Osteocyte (in vitro differentiated cells): ENCODE measurements around the gene SERINC3. TPM values are rescaled to one million over a fixed set of nuclear protein-coding genes. Genes with fewer than 3 reads are reported as not detected.

ENCODE experiments used
- DNase-seq: peaks from one replicate; pipeline ENCODE4 v3.0.0; 2021; ENCODE audit warnings: mixed read lengths; ENCODE audit not compliant: unreplicated experiment; ENCODE audit errors: extremely low spot score
- H3K27ac Mint-ChIP-seq: one replicate; pipeline ENCODE4 v1.8.0; 2021; ENCODE audit warnings: mild to moderate bottlenecking, mixed read lengths; ENCODE audit not compliant: unreplicated experiment
- H3K27me3 Mint-ChIP-seq: one replicate; pipeline ENCODE4 v1.8.0; 2021; ENCODE audit warnings: mixed read lengths; ENCODE audit not compliant: unreplicated experiment
- H3K36me3 Mint-ChIP-seq: one replicate; pipeline ENCODE4 v1.8.0; 2021; ENCODE audit warnings: mixed read lengths; ENCODE audit not compliant: unreplicated experiment
- H3K4me1 Mint-ChIP-seq: one replicate; pipeline ENCODE4 v1.8.0; 2021; ENCODE audit warnings: mixed read lengths; ENCODE audit not compliant: unreplicated experiment
- H3K4me3 Mint-ChIP-seq: one replicate; pipeline ENCODE4 v1.8.0; 2021; ENCODE audit warnings: mild to moderate bottlenecking, moderate library complexity, mixed read lengths; ENCODE audit not compliant: unreplicated experiment
- H3K9me3 Mint-ChIP-seq: one replicate; pipeline ENCODE4 v1.8.0; 2021; ENCODE audit warnings: mixed read lengths; ENCODE audit not compliant: unreplicated experiment
- total RNA-seq: library from RNA; stranded (reverse); gene quantifications from 2 replicates; pipeline ENCODE4 v1.2.1, GENCODE V29; 2021
- TF ChIP-seq, protein P1 (sequence below): fragments of 200-600 bp; sonication (generic); IDR thresholded peaks from 2 replicates; pipeline ENCODE4 v1.5.0; 2021; ENCODE audit warnings: antibody characterized with exemption, mild to moderate bottlenecking, moderate library complexity

The SERINC3 gene
- total RNA-seq, 1 donor from 2014 or later, result 121 TPM

GRCh38 chr20:44467289-44467883 is 54.5 kb downstream of the SERINC3 start:
- Mint-ChIP-seq H3K9me3 (no peaks in the 10 kb centered on the region), H3K36me3 (no peaks in the 10 kb centered on the region), H3K4me3 (no peak overlapping the region), H3K27me3 (no peaks in the 10 kb centered on the region), H3K4me1 (peaks cover 14% of the 10 kb centered on the region), H3K27ac (no peak overlapping the region)
- TF ChIP-seq, protein P1, sequence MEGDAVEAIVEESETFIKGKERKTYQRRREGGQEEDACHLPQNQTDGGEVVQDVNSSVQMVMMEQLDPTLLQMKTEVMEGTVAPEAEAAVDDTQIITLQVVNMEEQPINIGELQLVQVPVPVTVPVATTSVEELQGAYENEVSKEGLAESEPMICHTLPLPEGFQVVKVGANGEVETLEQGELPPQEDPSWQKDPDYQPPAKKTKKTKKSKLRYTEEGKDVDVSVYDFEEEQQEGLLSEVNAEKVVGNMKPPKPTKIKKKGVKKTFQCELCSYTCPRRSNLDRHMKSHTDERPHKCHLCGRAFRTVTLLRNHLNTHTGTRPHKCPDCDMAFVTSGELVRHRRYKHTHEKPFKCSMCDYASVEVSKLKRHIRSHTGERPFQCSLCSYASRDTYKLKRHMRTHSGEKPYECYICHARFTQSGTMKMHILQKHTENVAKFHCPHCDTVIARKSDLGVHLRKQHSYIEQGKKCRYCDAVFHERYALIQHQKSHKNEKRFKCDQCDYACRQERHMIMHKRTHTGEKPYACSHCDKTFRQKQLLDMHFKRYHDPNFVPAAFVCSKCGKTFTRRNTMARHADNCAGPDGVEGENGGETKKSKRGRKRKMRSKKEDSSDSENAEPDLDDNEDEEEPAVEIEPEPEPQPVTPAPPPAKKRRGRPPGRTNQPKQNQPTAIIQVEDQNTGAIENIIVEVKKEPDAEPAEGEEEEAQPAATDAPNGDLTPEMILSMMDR, result no peak
- DNase-seq, result no peak

DNA sequence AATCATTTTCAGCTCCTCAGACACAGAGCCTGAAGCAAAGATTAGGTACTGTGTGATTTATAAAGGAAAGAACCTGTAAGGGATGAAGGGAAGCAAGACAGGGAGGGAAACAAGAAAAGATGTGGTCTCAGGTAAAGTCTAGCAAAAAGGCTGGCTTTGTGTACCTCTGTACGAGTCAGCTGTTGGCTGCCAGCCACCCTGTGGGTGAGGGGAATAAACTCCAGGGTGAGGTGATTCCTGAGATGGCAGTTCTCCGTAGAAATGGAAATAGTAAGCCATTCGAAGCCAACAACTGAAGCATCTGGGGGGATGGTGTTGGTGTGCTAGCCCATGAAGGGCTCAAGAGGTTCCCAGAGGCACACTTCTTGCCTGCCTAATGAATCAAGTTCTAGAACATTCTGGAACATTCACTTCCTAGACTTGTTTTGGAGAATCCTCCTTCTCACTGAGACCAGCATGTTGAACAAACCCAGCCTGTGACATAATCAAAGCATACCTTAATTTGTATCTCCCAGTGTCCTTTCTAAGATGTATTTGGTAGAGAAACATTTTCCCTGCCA is 56.8 kb downstream of the SERINC3 start:
- TF ChIP-seq, protein P1, result no peak
- no peak for DNase-seq
- Mint-ChIP-seq H3K4me1 (peaks cover 14% of the 10 kb centered on the region), H3K27me3 (no peaks in the 10 kb centered on the region), H3K4me3 (no peak overlapping the region), H3K9me3 (no peaks in the 10 kb centered on the region), H3K36me3 (no peaks in the 10 kb centered on the region), H3K27ac (no peak overlapping the region)

DNA sequence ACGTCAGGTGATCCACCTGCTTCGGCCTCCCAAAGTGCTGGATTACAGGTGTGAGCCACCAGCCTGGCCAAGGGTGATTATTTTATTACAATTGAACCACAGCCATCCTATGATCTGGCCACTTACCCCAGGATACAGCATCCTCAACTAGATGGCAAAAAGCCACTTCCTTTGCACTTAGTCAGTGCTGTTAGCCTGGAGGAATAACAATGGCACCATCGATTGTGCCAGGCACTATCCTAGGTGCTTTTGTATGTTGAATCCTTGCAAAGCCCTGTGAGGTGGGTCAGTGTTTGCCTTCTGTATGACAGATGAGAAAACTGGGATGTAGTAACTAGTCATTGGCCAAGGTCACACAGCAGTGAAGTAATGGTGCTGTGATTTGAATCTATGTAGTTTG is 57.4 kb downstream of the SERINC3 start:
- no peak overlapping the region for H3K4me3 Mint-ChIP-seq
- DNase-seq, result no peak
- TF ChIP-seq, protein P1, result no peak
- H3K27me3 Mint-ChIP-seq, result no peaks in the 10 kb centered on the region
- no peaks in the 10 kb centered on the region for H3K36me3 Mint-ChIP-seq
- H3K9me3 Mint-ChIP-seq, result no peaks in the 10 kb centered on the region
- H3K27ac Mint-ChIP-seq, result no peak overlapping the region
- H3K4me1 Mint-ChIP-seq, result peaks cover 14% of the 10 kb centered on the region

- Mint-ChIP-seq H3K27ac (no peak overlapping the region), H3K4me1 (peaks cover 14% of the 10 kb centered on the region), H3K27me3 (no peaks in the 10 kb centered on the region), H3K4me3 (no peak overlapping the region), H3K36me3 (no peaks in the 10 kb centered on the region), H3K9me3 (no peaks in the 10 kb centered on the region)
- no peak for DNase-seq
- TF ChIP-seq, protein P1, result no peak
Measured at GRCh38 chr20:44463466-44463865, 58.4 kb downstream of the SERINC3 start.

DNA sequence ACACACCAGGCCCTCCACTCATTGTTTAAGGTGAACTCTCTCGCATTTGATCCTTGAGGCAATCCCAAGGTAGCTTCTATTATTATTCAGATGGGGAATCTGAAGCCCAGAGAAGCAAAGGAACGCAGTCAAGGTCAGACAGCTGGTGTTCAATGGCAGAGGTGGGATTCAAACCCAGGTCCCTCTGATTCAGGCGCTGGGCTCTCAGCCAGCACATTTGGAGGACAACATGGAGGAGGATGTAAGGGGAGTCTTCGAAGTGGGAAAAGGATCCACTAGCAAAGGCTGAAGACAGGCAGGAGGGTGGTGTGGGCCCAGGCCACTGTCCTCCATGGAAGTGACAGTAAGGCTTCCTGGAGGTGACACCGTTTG is 60.1 kb downstream of the SERINC3 start:
- TF ChIP-seq, protein P1, result no peak
- H3K27ac Mint-ChIP-seq, result no peak overlapping the region
- no peaks in the 10 kb centered on the region for H3K27me3 Mint-ChIP-seq
- H3K4me1 Mint-ChIP-seq, result peaks cover 1% of the 10 kb centered on the region
- no peaks in the 10 kb centered on the region for H3K36me3 Mint-ChIP-seq
- no peak for DNase-seq
- H3K4me3 Mint-ChIP-seq, result no peak overlapping the region
- no peaks in the 10 kb centered on the region for H3K9me3 Mint-ChIP-seq
